D721Med (cell line): ENCODE measurements around the gene PSD4.
A peak's percentile ranks its signal among the peaks of the same experiment; 100 is the strongest.

Source experiments
- DNase-seq: peaks from one replicate; pipeline ENCODE4 v3.0.0; 2011; ENCODE audit warnings: low spot score; ENCODE audit not compliant: insufficient read length
- FAIRE-seq: peaks from 2 replicates; lab custom pipeline; 2011; peaks lifted over from hg19 to GRCh38; lab: Jason Lieb, UNC
- CTCF ChIP-seq: IDR thresholded peaks from 2 replicates; pipeline ENCODE4 v1.5.1; 2012; ENCODE audit warnings: mild to moderate bottlenecking, control low read depth; ENCODE audit not compliant: insufficient read depth; ENCODE audit errors: missing control alignments

The PSD4 gene

GRCh38 chr2:113202305-113203216 lies 28.8 kb downstream of the PSD4 start:
- no peak for TF ChIP-seq CTCF
- DNase-seq (no peak), FAIRE-seq (no peak)

- DNase-seq (no peak), FAIRE-seq (no peak)
- TF ChIP-seq CTCF = no peak
Measured at GRCh38 chr2:113203217-113203530, 29.4 kb downstream of the PSD4 start.

- TF ChIP-seq CTCF = peak; percentile 69
- FAIRE-seq (no peak), DNase-seq (peak; percentile 67)
Measured at GRCh38 chr2:113203901-113204519, 30.2 kb downstream of the PSD4 start.

GRCh38 chr2:113206251-113206650 lies 32.5 kb downstream of the PSD4 start:
- no peak for TF ChIP-seq CTCF
- DNase-seq (no peak), FAIRE-seq (no peak)

- FAIRE-seq (no peak), DNase-seq (no peak)
- no peak for TF ChIP-seq CTCF
Measured at GRCh38 chr2:113207021-113207420, 33.2 kb downstream of the PSD4 start.

GRCh38 chr2:113208396-113208795 lies 34.6 kb downstream of the PSD4 start:
- no peak for DNase-seq
- TF ChIP-seq CTCF = no peak
- no peak for FAIRE-seq
